Activated CD8-positive, alpha-beta T cell treated with anti-CD3 and anti-CD28 coated beads for 36 hours (primary cell): Measurements from ENCODE around the gene DYSF. TPM values are rescaled to one million over a fixed set of nuclear protein-coding genes. Genes with fewer than 3 reads are reported as not detected.

Source experiments
- ATAC-seq: fragments of 200-7000 bp; cut with Tn5 transposase; one replicate; pipeline ENCODE4 v1.10.0; 2021; ENCODE audit warnings: mild to moderate bottlenecking, moderate library complexity
- CTCF ChIA-PET: fragments of 350-600 bp; sonication (Branson Sonifier 250); formaldehyde crosslinking; loops from one replicate; lab custom pipeline; 2021; ENCODE audit warnings: antibody characterized with exemption; lab: Charles Lee
- POLR2A ChIA-PET: fragments of 350-600 bp; sonication (Branson Sonifier 250); formaldehyde crosslinking; loops from one replicate; lab custom pipeline; 2021; ENCODE audit warnings: antibody characterized with exemption; lab: Charles Lee
- DNase-seq: peaks from one replicate; pipeline ENCODE4 v3.0.0-alpha.2; 2020
- H3K27ac Mint-ChIP-seq: one replicate; pipeline ENCODE4 v1.8.0; 2021; ENCODE audit warnings: mild to moderate bottlenecking, mixed read lengths
- H3K27me3 Mint-ChIP-seq: one replicate; pipeline ENCODE4 v1.8.0; 2021; ENCODE audit warnings: mixed read lengths
- H3K36me3 Mint-ChIP-seq: one replicate; pipeline ENCODE4 v1.8.0; 2021; ENCODE audit warnings: low read depth, mixed read lengths
- H3K4me1 Mint-ChIP-seq: one replicate; pipeline ENCODE4 v1.8.0; 2021; ENCODE audit warnings: low read depth, mixed read lengths
- H3K4me3 Mint-ChIP-seq: one replicate; pipeline ENCODE4 v1.8.0; 2021; ENCODE audit warnings: mild to moderate bottlenecking, moderate library complexity, mixed read lengths
- H3K9me3 Mint-ChIP-seq: one replicate; pipeline ENCODE4 v1.8.0; 2021; ENCODE audit warnings: mixed read lengths
- intact Hi-C: fragments of 100-400 bp; cut with micrococcal nuclease; formaldehyde crosslinking; loops from one replicate; pipeline ENCODE4 v1.10.0; 2022
- total RNA-seq, 2 experiments: library from RNA; stranded (reverse); gene quantifications; one replicate each; pipeline ENCODE4 v1.2.3, GENCODE V29; 2021
- TF ChIP-seq, protein P1 (sequence below): fragments of 200-600 bp; IDR thresholded peaks from one replicate; pipeline ENCODE4 v1.8.0; 2022; ENCODE audit warnings: antibody characterized with exemption, mild to moderate bottlenecking

Gene DYSF
- total RNA-seq, 2 experiments from 2014 or later, result 3.5 to 3.8 TPM

DNA sequence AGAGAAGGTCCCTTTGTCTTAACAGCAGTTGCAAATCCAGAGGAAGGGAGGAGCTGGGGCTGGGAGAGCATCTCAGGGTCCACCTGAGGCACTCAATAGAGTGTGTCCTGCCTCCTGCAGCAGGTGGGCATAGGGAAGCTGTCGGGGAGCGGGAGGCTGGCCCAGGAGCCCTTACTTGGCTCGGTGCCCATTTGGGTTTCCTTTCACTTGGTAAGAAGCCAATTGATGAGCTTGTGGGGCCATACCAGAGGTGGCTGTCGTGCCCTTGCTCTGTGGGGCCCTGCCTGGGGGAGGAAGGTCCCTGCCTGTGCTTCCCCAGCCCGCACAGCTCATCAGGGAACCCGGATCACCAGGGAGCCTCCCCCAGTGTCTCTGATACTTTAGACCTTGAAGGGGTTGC, 229.7 kb downstream of the DYSF start:
- ChIA-PET CTCF (no interaction called here), POLR2A (no interaction called here)
- H3K27ac Mint-ChIP-seq, result no peak overlapping the region
- no peaks in the 10 kb centered on the region for H3K4me1 Mint-ChIP-seq
- DNase-seq (no peak), ATAC-seq (no peak)
- H3K36me3 Mint-ChIP-seq, result no peaks in the 10 kb centered on the region
- peaks cover 1% of the 10 kb centered on the region for H3K27me3 Mint-ChIP-seq
- H3K4me3 Mint-ChIP-seq, result no peak overlapping the region
- intact Hi-C loops, result no loop called here
- TF ChIP-seq, protein P1, sequence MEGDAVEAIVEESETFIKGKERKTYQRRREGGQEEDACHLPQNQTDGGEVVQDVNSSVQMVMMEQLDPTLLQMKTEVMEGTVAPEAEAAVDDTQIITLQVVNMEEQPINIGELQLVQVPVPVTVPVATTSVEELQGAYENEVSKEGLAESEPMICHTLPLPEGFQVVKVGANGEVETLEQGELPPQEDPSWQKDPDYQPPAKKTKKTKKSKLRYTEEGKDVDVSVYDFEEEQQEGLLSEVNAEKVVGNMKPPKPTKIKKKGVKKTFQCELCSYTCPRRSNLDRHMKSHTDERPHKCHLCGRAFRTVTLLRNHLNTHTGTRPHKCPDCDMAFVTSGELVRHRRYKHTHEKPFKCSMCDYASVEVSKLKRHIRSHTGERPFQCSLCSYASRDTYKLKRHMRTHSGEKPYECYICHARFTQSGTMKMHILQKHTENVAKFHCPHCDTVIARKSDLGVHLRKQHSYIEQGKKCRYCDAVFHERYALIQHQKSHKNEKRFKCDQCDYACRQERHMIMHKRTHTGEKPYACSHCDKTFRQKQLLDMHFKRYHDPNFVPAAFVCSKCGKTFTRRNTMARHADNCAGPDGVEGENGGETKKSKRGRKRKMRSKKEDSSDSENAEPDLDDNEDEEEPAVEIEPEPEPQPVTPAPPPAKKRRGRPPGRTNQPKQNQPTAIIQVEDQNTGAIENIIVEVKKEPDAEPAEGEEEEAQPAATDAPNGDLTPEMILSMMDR, result no peak
- no peaks in the 10 kb centered on the region for H3K9me3 Mint-ChIP-seq

DNA sequence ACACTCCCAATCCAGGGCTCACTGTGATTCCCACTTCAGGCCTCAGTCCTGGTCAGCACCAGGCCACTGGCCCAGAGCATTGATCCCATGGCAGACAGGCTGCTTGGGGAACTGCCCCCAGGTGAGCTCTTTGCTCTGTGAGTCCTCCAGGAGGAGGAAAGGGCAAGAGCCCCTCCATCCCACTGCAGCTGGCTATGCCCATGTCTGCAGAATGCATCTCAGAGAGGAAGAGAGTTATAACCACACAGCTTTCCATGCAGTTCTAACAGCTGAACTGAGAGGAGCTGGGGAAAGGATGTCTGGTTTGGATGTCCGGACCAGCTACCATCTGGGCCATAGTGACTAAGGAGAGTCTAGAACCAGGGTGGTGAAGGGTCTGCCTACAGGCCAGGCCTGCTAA, 230.3 kb downstream of the DYSF start:
- ChIA-PET POLR2A (no interaction called here), CTCF (interaction anchor here (0.6 kb wide), 1 partner anchor 42 kb away, joined by 3 read pairs; no protein-coding TSS in a partner anchor)
- intact Hi-C loops, result no loop called here
- DNase-seq (no peak), ATAC-seq (no peak)
- Mint-ChIP-seq H3K36me3 (no peaks in the 10 kb centered on the region), H3K27me3 (peaks cover under 1% of the 10 kb centered on the region), H3K27ac (no peak overlapping the region), H3K4me3 (no peak overlapping the region), H3K4me1 (no peaks in the 10 kb centered on the region), H3K9me3 (no peaks in the 10 kb centered on the region)
- TF ChIP-seq, protein P1, result no peak

DNA sequence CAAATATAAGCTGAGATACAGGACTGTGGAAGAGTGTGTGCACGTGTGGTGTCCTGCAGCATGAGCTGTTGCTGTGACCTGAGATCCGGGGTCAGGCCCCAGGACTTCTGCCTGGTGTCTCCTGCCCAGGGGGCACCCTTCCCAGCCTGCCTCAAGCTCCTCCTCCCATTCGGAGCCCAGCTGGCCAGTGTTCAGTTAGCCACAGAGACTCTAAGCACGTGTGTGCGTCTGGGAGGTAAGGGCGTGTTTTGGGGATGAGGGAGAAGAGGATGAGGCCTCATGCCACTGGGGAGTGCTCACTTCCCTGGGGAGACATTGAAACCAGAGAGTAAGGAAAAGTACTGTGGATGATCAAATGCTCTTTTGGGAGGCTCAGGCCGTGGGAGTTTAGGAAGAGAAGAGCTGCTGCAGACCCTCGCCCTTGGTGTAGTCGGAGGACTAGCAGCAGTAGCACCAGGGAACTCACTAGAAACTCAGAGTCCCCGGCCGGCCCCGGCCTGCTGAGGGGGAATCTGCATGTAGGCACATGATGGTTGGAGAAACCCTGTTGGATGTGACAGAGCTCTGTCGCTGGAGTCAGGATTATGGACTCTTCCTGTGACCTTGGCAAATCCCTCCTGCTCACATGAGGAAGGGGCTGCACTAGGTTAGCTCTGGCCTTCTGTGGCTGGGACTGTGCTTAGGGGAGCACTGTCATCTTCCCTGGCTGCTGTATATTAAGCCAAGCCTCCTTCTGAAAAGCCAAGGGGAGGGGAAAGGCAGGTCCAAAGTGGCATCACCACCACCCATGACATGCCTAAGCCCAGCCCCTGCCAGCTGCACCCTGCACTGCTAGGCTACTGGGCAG, 231.1 kb downstream of the DYSF start:
- POLR2A ChIA-PET, result no interaction called here
- no peaks in the 10 kb centered on the region for H3K27me3 Mint-ChIP-seq
- TF ChIP-seq, protein P1, result no peak
- no peaks in the 10 kb centered on the region for H3K9me3 Mint-ChIP-seq
- ATAC-seq (no peak), DNase-seq (no peak)
- H3K4me1 Mint-ChIP-seq, result no peaks in the 10 kb centered on the region
- CTCF ChIA-PET, result interaction anchor here (0.6 kb wide), 1 partner anchor 43 kb away, joined by 3 read pairs; no protein-coding TSS in a partner anchor
- no peak overlapping the region for H3K27ac Mint-ChIP-seq
- no peak overlapping the region for H3K4me3 Mint-ChIP-seq
- intact Hi-C loops, result no loop called here
- no peaks in the 10 kb centered on the region for H3K36me3 Mint-ChIP-seq

DNA sequence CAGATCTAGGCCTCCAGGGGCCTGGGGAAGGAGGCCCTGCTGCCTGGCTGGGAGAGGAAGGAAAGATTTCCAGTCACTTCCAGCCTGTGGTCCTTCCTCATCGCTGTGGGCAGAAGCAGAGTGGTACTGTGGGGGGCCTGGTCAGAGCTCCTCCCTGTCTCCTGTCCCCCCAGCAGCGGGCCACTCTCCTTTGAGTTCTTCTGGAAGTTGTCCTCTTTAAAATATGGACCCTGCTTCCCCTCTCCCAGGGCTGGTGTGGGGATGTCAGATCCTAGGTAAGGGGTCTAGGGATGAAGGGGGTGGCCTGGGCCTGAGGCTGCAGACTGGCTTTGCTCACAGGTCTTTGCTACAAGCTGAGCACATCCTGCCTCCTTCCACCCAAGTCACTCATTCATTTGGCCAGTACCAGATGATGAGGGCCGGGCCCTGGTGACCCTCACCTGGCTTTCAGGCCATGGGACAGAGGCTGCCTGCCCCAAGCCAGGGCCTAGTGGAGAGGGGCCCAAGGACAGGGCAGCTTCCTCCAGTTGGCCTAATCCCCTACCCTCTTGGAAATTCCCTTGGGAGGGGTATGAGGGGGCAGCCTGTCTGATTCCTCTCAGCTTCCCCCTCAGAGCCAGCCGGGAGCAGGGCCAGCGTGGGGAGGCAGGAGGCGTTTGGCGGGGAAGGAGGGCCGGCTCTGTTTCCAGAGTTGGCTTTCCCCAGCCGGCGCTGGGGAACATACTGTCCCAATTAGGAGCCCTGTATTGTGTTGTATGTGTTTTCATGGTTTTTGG, 231.9 kb downstream of the DYSF start:
- Mint-ChIP-seq H3K4me3 (no peak overlapping the region), H3K27ac (no peak overlapping the region), H3K27me3 (no peaks in the 10 kb centered on the region), H3K36me3 (no peaks in the 10 kb centered on the region), H3K4me1 (no peaks in the 10 kb centered on the region), H3K9me3 (no peaks in the 10 kb centered on the region)
- TF ChIP-seq, protein P1, result no peak
- ATAC-seq (no peak), DNase-seq (no peak)
- ChIA-PET CTCF (no interaction called here), POLR2A (no interaction called here)
- intact Hi-C loops, result no loop called here
